HEK293 (cell line): ENCODE measurements around the gene BMPR2.

Experiments
- KLF9 ChIP-seq: fragments of 450-650 bp; formaldehyde crosslinking; IDR thresholded peaks from 2 replicates; pipeline ENCODE4 v1.5.1; 2016; ENCODE audit warnings: missing biosample characterization, missing genetic modification characterization, low read depth
- RBAK ChIP-seq: fragments of 450-650 bp; formaldehyde crosslinking; IDR thresholded peaks from 2 replicates; pipeline ENCODE4 v1.5.1; 2016; ENCODE audit warnings: missing biosample characterization, missing genetic modification characterization
- SALL2 ChIP-seq: fragments of 450-650 bp; formaldehyde crosslinking; IDR thresholded peaks from 2 replicates; pipeline ENCODE4 v1.5.0; 2017; ENCODE audit warnings: missing biosample characterization, mild to moderate bottlenecking, missing genetic modification characterization, borderline replicate concordance
- SETDB1 ChIP-seq: IDR thresholded peaks from one replicate; pipeline ENCODE4 v1.6.1; 2017; ENCODE audit warnings: mild to moderate bottlenecking, low read length, moderate library complexity, mixed read lengths; ENCODE audit not compliant: insufficient read length
- WT1 ChIP-seq: fragments of 450-650 bp; formaldehyde crosslinking; IDR thresholded peaks from 2 replicates; pipeline ENCODE4 v1.5.1; 2016; ENCODE audit warnings: missing biosample characterization, missing genetic modification characterization
- ZFP37 ChIP-seq: fragments of 450-650 bp; formaldehyde crosslinking; IDR thresholded peaks from 2 replicates; pipeline ENCODE4 v1.5.1; 2016; ENCODE audit warnings: missing biosample characterization, missing genetic modification characterization
- ZNF169 ChIP-seq: fragments of 450-650 bp; formaldehyde crosslinking; IDR thresholded peaks from 2 replicates; pipeline ENCODE4 v1.5.1; 2016; ENCODE audit warnings: missing biosample characterization, missing genetic modification characterization
- ZNF2 ChIP-seq: fragments of 450-650 bp; formaldehyde crosslinking; IDR thresholded peaks from 2 replicates; pipeline ENCODE4 v1.5.1; 2016; ENCODE audit warnings: missing biosample characterization, missing genetic modification characterization
- ZNF292 ChIP-seq: fragments of 450-650 bp; formaldehyde crosslinking; IDR thresholded peaks from 2 replicates; pipeline ENCODE4 v1.5.1; 2016; ENCODE audit warnings: low read depth, missing biosample characterization, missing genetic modification characterization, borderline replicate concordance
- ZNF433 ChIP-seq: fragments of 450-650 bp; formaldehyde crosslinking; IDR thresholded peaks from 2 replicates; pipeline ENCODE4 v1.5.1; 2016; ENCODE audit warnings: missing biosample characterization, missing genetic modification characterization, low read depth
- ZNF600 ChIP-seq: fragments of 450-650 bp; formaldehyde crosslinking; IDR thresholded peaks from 2 replicates; pipeline ENCODE4 v1.5.1; 2016; ENCODE audit warnings: missing biosample characterization, missing genetic modification characterization
- ZNF830 ChIP-seq: fragments of 450-650 bp; IDR thresholded peaks from 2 replicates; pipeline ENCODE4 v1.5.0; 2018; ENCODE audit warnings: missing biosample characterization, missing genetic modification characterization, low read depth, mild to moderate bottlenecking, moderate library complexity
- ZSCAN23 ChIP-seq: fragments of 450-650 bp; formaldehyde crosslinking; IDR thresholded peaks from 2 replicates; pipeline ENCODE4 v1.5.1; 2016; ENCODE audit warnings: missing biosample characterization, missing genetic modification characterization
- ZXDB ChIP-seq: fragments of 450-650 bp; formaldehyde crosslinking; IDR thresholded peaks from 2 replicates; pipeline ENCODE4 v1.5.1; 2016; ENCODE audit warnings: missing biosample characterization, missing genetic modification characterization
- TF ChIP-seq, protein P1 (sequence below): fragments of 450-650 bp; formaldehyde crosslinking; IDR thresholded peaks from 2 replicates; pipeline ENCODE4 v1.5.1; 2016; ENCODE audit warnings: missing biosample characterization, missing genetic modification characterization
- TF ChIP-seq, protein P2 (sequence below): fragments of 450-650 bp; formaldehyde crosslinking; IDR thresholded peaks from 2 replicates; pipeline ENCODE4 v1.5.1; 2016; ENCODE audit warnings: missing biosample characterization, missing genetic modification characterization
- TF ChIP-seq, protein P3 (sequence below): fragments of 450-650 bp; formaldehyde crosslinking; IDR thresholded peaks from 2 replicates; pipeline ENCODE4 v1.5.0; 2017; ENCODE audit warnings: missing biosample characterization, missing genetic modification characterization, borderline replicate concordance
- TF ChIP-seq, protein P4 (sequence below): fragments of 450-650 bp; formaldehyde crosslinking; conservative IDR thresholded peaks from 2 replicates; pipeline ENCODE4 v1.5.1; 2016; ENCODE audit warnings: low read depth, missing biosample characterization, missing genetic modification characterization

The BMPR2 gene

DNA sequence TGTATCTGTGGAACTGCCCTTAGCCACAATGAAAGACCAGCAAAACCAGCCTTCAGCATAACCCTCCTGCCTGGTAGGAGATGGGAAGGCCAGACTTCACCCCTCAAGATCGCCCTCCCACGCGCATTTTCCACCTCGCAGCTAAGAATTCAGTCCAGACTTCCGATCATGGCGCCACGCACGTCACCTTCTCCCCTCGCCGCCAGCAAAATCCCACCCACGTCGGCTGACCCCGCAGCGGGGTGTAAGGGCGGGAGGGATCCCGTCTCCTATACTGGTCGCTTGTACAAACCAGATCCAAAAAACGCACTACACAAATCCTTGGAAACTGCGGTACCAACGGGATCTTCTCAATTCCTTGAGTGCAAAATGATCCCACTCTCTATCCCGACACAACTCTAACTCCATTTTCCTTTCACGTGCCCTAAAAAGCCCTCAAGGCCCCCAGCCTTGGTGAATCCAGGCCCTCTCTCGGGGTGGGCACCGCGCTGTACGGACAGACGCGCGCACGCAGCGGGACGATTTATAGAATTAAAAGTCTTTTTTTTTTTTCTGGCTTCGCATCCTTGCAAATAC lies 1.0 kb upstream of the BMPR2 start (continued):
- TF ChIP-seq SALL2 (no peak), RBAK (no peak), ZFP37 (tag by site-specific recombination) (no peak), SETDB1 (no peak), ZNF830 (no peak), ZNF292 (tag by site-specific recombination) (no peak), WT1 (tag by site-specific recombination) (0 out of 2 replicates have a peak, but pooled peaks have one; percentile 30), ZNF169 (no peak), ZNF2 (no peak), ZSCAN23 (no peak), ZNF433 (tag by site-specific recombination) (no peak), ZXDB (0 out of 2 replicates have a peak, but pooled peaks have one; percentile 16), ZNF600 (tag by site-specific recombination) (peak; percentile 65), KLF9 (tag by site-specific recombination) (no peak)
- TF ChIP-seq, protein P1, sequence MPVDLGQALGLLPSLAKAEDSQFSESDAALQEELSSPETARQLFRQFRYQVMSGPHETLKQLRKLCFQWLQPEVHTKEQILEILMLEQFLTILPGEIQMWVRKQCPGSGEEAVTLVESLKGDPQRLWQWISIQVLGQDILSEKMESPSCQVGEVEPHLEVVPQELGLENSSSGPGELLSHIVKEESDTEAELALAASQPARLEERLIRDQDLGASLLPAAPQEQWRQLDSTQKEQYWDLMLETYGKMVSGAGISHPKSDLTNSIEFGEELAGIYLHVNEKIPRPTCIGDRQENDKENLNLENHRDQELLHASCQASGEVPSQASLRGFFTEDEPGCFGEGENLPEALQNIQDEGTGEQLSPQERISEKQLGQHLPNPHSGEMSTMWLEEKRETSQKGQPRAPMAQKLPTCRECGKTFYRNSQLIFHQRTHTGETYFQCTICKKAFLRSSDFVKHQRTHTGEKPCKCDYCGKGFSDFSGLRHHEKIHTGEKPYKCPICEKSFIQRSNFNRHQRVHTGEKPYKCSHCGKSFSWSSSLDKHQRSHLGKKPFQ (tag by site-specific recombination), result no peak
- TF ChIP-seq, protein P2, sequence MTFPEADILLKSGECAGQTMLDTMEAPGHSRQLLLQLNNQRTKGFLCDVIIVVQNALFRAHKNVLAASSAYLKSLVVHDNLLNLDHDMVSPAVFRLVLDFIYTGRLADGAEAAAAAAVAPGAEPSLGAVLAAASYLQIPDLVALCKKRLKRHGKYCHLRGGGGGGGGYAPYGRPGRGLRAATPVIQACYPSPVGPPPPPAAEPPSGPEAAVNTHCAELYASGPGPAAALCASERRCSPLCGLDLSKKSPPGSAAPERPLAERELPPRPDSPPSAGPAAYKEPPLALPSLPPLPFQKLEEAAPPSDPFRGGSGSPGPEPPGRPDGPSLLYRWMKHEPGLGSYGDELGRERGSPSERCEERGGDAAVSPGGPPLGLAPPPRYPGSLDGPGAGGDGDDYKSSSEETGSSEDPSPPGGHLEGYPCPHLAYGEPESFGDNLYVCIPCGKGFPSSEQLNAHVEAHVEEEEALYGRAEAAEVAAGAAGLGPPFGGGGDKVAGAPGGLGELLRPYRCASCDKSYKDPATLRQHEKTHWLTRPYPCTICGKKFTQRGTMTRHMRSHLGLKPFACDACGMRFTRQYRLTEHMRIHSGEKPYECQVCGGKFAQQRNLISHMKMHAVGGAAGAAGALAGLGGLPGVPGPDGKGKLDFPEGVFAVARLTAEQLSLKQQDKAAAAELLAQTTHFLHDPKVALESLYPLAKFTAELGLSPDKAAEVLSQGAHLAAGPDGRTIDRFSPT, result peak; percentile 55
- TF ChIP-seq, protein P3, sequence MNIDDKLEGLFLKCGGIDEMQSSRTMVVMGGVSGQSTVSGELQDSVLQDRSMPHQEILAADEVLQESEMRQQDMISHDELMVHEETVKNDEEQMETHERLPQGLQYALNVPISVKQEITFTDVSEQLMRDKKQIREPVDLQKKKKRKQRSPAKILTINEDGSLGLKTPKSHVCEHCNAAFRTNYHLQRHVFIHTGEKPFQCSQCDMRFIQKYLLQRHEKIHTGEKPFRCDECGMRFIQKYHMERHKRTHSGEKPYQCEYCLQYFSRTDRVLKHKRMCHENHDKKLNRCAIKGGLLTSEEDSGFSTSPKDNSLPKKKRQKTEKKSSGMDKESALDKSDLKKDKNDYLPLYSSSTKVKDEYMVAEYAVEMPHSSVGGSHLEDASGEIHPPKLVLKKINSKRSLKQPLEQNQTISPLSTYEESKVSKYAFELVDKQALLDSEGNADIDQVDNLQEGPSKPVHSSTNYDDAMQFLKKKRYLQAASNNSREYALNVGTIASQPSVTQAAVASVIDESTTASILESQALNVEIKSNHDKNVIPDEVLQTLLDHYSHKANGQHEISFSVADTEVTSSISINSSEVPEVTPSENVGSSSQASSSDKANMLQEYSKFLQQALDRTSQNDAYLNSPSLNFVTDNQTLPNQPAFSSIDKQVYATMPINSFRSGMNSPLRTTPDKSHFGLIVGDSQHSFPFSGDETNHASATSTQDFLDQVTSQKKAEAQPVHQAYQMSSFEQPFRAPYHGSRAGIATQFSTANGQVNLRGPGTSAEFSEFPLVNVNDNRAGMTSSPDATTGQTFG (tag by site-specific recombination), result no peak
- TF ChIP-seq, protein P4, sequence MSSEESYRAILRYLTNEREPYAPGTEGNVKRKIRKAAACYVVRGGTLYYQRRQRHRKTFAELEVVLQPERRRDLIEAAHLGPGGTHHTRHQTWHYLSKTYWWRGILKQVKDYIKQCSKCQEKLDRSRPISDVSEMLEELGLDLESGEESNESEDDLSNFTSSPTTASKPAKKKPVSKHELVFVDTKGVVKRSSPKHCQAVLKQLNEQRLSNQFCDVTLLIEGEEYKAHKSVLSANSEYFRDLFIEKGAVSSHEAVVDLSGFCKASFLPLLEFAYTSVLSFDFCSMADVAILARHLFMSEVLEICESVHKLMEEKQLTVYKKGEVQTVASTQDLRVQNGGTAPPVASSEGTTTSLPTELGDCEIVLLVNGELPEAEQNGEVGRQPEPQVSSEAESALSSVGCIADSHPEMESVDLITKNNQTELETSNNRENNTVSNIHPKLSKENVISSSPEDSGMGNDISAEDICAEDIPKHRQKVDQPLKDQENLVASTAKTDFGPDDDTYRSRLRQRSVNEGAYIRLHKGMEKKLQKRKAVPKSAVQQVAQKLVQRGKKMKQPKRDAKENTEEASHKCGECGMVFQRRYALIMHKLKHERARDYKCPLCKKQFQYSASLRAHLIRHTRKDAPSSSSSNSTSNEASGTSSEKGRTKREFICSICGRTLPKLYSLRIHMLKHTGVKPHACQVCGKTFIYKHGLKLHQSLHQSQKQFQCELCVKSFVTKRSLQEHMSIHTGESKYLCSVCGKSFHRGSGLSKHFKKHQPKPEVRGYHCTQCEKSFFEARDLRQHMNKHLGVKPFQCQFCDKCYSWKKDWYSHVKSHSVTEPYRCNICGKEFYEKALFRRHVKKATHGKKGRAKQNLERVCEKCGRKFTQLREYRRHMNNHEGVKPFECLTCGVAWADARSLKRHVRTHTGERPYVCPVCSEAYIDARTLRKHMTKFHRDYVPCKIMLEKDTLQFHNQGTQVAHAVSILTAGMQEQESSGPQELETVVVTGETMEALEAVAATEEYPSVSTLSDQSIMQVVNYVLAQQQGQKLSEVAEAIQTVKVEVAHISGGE (tag by site-specific recombination), result peak; percentile 3; the same call in 1 of the 2 replicates
- TF ChIP-seq, all 188 proteins: peak for 26
